MM.1S (cell line): Measurements from ENCODE around the gene SLC35F5.

Experiments
- DNase-seq: peaks from one replicate; pipeline ENCODE4 v3.0.0-alpha.2; 2015
- H2AFZ ChIP-seq: fragments of 300-600 bp; sonication (generic); 2 replicates; pipeline ENCODE4 v1.6.0; 2016; ENCODE audit warnings: antibody characterized with exemption, low read length
- H3F3A ChIP-seq: fragments of 300-600 bp; sonication (generic); 2 replicates; pipeline ENCODE4 v1.6.1; 2016; ENCODE audit warnings: mild to moderate bottlenecking, antibody characterized with exemption, low read length, moderate library complexity, mixed read lengths; ENCODE audit not compliant: insufficient read depth
- H3K27ac ChIP-seq: fragments of 300-600 bp; sonication (generic); 2 replicates; pipeline ENCODE4 v1.5.1; 2016; ENCODE audit warnings: mild to moderate bottlenecking, low read length
- H3K27me3 ChIP-seq: fragments of 300-600 bp; sonication (generic); replicated peaks from 2 replicates; pipeline ENCODE4 v1.6.0; 2016; ENCODE audit warnings: low read length; ENCODE audit not compliant: insufficient read depth
- H3K36me3 ChIP-seq: fragments of 300-600 bp; sonication (generic); replicated peaks from 2 replicates; pipeline ENCODE4 v1.6.1; 2016; ENCODE audit warnings: mild to moderate bottlenecking, low read length, mixed read lengths; ENCODE audit not compliant: insufficient read depth
- H3K4me1 ChIP-seq: fragments of 300-600 bp; sonication (generic); 2 replicates; pipeline ENCODE4 v1.6.1; 2016; ENCODE audit warnings: low read length, mixed read lengths
- H3K4me2 ChIP-seq: fragments of 300-600 bp; sonication (generic); 2 replicates; pipeline ENCODE4 v1.6.0; 2016; ENCODE audit warnings: low read depth, low read length
- H3K4me3 ChIP-seq: fragments of 300-600 bp; sonication (generic); 2 replicates; pipeline ENCODE4 v1.5.1; 2016; ENCODE audit warnings: low read length, mixed read lengths
- H3K79me2 ChIP-seq: fragments of 300-600 bp; sonication (generic); 2 replicates; pipeline ENCODE4 v1.6.1; 2016; ENCODE audit warnings: mixed run types, low read length, mixed read lengths
- H3K9ac ChIP-seq: fragments of 300-600 bp; sonication (generic); 2 replicates; pipeline ENCODE4 v1.6.1; 2016; ENCODE audit warnings: low read length, mixed read lengths
- H3K9me2 ChIP-seq: fragments of 300-600 bp; sonication (generic); replicated peaks from 2 replicates; pipeline ENCODE4 v1.6.1; 2016; ENCODE audit warnings: mild to moderate bottlenecking, low read length, mixed read lengths; ENCODE audit not compliant: insufficient read depth
- H3K9me3 ChIP-seq: fragments of 300-600 bp; sonication (generic); replicated peaks from 2 replicates; pipeline ENCODE4 v1.6.1; 2016; ENCODE audit warnings: mild to moderate bottlenecking, low read length, mixed read lengths; ENCODE audit not compliant: insufficient read depth
- H4K20me1 ChIP-seq: fragments of 300-600 bp; sonication (generic); 2 replicates; pipeline ENCODE4 v1.6.1; 2016; ENCODE audit warnings: mild to moderate bottlenecking, low read length, moderate library complexity, mixed read lengths; ENCODE audit not compliant: insufficient read depth
- CTCF ChIP-seq: fragments of 300-600 bp; sonication (generic); IDR thresholded peaks from 2 replicates; pipeline ENCODE4 v1.5.1; 2016; ENCODE audit warnings: antibody characterized with exemption, low read length, mixed read lengths
- EZH2 ChIP-seq: fragments of 300-600 bp; sonication (generic); optimal IDR thresholded peaks from 2 replicates; pipeline ENCODE3; 2017; ENCODE audit warnings: low read depth, mild to moderate bottlenecking, antibody characterized with exemption, low read length, mixed read lengths
- EZH2phosphoT487 ChIP-seq: fragments of 300-600 bp; sonication (generic); IDR thresholded peaks from 2 replicates; pipeline ENCODE4 v1.6.1; 2018; ENCODE audit warnings: antibody characterized with exemption, low read length

Gene SLC35F5

DNA sequence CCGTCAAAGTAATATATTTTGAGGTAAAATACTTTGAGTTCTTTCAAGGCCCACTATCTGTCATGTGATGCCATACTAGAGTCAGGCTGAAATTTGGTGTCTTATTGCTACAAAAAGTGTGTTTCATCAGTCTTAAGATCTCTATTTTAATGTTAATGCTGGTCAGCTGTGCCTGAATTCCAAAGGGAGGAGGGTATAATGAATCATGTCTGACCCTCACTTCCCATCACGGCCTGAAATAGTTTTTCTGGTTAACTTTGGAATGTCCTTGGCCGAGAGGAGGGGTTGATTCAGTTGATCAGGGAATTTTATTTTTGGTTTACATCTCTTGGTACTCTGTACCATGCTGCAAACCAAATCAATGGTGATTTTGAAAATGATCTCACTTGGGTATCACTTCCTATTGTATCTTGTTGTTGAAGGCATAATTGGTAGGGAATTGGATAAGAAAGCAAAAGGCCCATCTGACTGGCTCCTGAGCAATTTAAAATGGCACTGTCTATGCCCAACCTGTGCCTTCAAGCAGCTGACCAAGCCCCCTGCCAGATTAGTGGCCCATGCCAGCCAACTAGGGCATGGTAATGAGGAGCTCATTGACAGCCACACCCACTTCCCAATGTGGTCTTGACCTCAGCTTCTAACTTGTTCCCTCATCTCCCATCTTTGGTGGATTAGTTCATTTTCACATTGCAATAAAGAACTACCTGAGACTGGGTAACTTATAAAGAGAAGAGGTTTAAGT lies 6.1 kb upstream of the SLC35F5 start:
- no peak overlapping the region for H3K4me3 ChIP-seq
- H2AFZ ChIP-seq = no peak overlapping the region

DNA sequence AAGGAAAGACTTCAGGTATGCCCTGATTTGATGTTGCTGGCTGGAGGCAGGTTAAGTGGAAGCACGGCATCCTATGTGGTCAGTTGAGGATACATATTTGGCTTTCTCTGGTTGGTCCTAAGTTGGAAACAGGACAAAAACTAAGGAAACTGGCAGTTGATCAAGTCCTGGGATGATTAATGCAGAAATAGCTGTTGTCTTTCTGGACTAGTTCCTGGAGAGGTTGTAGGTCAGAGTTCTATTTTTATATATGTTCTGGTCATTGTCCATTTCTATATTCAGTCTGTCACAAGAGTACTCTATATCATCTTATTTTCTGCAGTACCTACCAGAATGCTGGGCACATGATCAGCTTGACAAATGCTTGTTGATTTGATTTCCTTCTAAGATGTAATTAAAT lies 4.0 kb upstream of the SLC35F5 start:
- Histone ChIP-seq H3K36me3 (no peaks in the 10 kb centered on the region), H2AFZ (no peak overlapping the region), H3K27me3 (no peaks in the 10 kb centered on the region), H3K27ac (no peak overlapping the region), H3K9me3 (no peaks in the 10 kb centered on the region), H3K4me1 (no peaks in the 10 kb centered on the region; the same call in 1 of the 2 replicates), H3K9ac (no peak overlapping the region), H3K9me2 (no peaks in the 10 kb centered on the region), H3K4me2 (no peak overlapping the region), H3K79me2 (peaks cover 9% of the 10 kb centered on the region), H3K4me3 (no peak overlapping the region), H3F3A (peaks cover 11% of the 10 kb centered on the region), H4K20me1 (no peaks in the 10 kb centered on the region)
- DNase-seq = no peak
- no peak for TF ChIP-seq EZH2
- TF ChIP-seq CTCF = no peak
- no peak for TF ChIP-seq EZH2phosphoT487

More for the DNA sequence above, 6.1 kb upstream of the SLC35F5 start:
- Histone ChIP-seq H3K36me3 (no peaks in the 10 kb centered on the region), H3K9me3 (no peaks in the 10 kb centered on the region), H3K27me3 (no peaks in the 10 kb centered on the region), H3K9me2 (no peaks in the 10 kb centered on the region), H3K4me2 (no peak overlapping the region), H3K79me2 (no peaks in the 10 kb centered on the region), H3K27ac (no peak overlapping the region), H4K20me1 (no peaks in the 10 kb centered on the region), H3F3A (peaks cover under 1% of the 10 kb centered on the region), H3K4me1 (no peaks in the 10 kb centered on the region; the same call in 1 of the 2 replicates), H3K9ac (no peak overlapping the region)
- no peak for DNase-seq
- TF ChIP-seq CTCF = no peak
- no peak for TF ChIP-seq EZH2
- no peak for TF ChIP-seq EZH2phosphoT487

DNA sequence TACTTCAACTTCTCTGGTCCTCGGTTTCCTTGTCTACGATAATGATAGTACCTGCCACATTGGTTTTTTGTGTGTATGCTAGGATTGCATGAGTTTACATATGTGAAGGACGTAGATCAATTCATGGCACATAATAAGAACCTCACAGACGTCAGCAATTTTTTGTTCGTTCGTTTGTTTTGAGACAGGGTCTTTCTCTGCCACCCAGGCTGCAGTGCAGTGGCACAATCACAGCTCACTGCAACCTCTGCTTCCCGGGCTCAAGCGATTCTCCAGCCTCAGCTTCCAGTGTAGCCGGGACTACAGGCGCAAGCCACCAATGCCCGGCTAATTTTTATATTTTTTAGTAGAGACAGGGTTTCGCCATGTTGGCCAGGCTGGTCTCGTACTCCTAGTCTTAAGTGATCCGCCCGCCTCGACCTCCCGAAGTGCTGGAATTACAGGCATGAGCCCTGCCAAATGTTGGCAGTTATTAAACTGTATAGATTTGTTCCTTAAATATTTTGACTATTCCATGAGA lies 756 bp upstream of the SLC35F5 start:
- H4K20me1 ChIP-seq = no peaks in the 10 kb centered on the region
- H3K27ac ChIP-seq = peak overlapping the region; percentile 98
- H3K4me2 ChIP-seq = peak overlapping the region; percentile 78
- H3K4me1 ChIP-seq = peaks cover 8% of the 10 kb centered on the region; the same call in 1 of the 2 replicates
- peak overlapping the region; percentile 99 for H3K4me3 ChIP-seq
- H3K36me3 ChIP-seq = 0 out of 2 replicates have a peak, but pooled peaks cover 3% of the 10 kb centered on the region
- H3K79me2 ChIP-seq = peaks cover 33% of the 10 kb centered on the region
- H3K9me3 ChIP-seq = no peaks in the 10 kb centered on the region
- H3K9ac ChIP-seq = peak overlapping the region; percentile 97
- H3K9me2 ChIP-seq = no peaks in the 10 kb centered on the region
- no peaks in the 10 kb centered on the region for H3K27me3 ChIP-seq
- peaks cover 11% of the 10 kb centered on the region for H3F3A ChIP-seq
- TF ChIP-seq EZH2phosphoT487 (no peak), EZH2 (no peak), CTCF (no peak)
- peak overlapping the region; percentile 90 for H2AFZ ChIP-seq
- no peak for DNase-seq
